Uterus (tissue), 2 donors: ENCODE measurements around the gene LLGL1.

Experiments
- POLR2A ChIP-seq, 2 donors: fragments of 450-650 bp; IDR thresholded peaks; one replicate each; pipeline ENCODE4 v1.6.1; 2016; ENCODE audit warnings: antibody characterized with exemption in 2 of 2, mild to moderate bottlenecking in 1 of 2, moderate library complexity in 1 of 2
- TF ChIP-seq, protein P1 (sequence below), 4 experiments: fragments of 200-600 bp in 2 of 4; fragments of 450-650 bp in 2 of 4; sonication (generic) in 2 of 4; IDR thresholded peaks; one replicate each; pipeline ENCODE4 v1.5.1; 2016 to 2019; ENCODE audit warnings: antibody characterized with exemption in 4 of 4, mild to moderate bottlenecking in 2 of 4, moderate library complexity in 1 of 4

DNA sequence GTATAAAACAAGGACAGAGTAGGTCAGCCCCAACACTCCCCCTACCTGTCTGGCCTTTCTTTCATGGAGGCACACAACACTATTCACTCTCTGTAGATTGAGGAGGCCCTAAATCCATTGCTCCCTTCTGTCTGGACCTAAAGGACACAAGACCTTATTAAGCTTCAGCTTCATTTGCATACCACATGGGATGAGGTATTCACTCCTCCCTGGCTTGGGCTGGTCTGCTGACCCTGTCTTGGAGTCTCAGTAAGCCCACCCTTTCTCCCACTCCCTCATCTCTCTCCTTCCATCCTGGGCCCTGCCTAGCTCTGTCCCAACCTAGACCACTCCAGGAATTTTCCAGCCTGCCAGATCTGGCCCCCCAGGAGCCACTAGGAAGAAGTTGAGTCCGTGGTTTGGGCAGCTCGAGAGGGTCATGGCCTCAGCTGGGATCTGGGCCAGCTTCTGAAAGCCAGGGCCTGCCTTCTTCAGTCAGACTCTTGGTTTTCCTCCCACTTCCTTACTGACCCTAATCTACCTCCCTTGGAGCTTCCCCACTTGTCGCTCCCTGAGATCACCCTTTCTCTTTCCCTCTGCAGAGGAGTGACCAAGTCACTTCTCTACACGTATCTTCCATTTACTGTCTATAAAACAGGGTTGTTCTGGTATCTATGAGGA is 6.5 kb upstream of the LLGL1 start:
- TF ChIP-seq POLR2A (IDR thresholded peaks at IDR 0.05): no peak
- TF ChIP-seq, protein P1, sequence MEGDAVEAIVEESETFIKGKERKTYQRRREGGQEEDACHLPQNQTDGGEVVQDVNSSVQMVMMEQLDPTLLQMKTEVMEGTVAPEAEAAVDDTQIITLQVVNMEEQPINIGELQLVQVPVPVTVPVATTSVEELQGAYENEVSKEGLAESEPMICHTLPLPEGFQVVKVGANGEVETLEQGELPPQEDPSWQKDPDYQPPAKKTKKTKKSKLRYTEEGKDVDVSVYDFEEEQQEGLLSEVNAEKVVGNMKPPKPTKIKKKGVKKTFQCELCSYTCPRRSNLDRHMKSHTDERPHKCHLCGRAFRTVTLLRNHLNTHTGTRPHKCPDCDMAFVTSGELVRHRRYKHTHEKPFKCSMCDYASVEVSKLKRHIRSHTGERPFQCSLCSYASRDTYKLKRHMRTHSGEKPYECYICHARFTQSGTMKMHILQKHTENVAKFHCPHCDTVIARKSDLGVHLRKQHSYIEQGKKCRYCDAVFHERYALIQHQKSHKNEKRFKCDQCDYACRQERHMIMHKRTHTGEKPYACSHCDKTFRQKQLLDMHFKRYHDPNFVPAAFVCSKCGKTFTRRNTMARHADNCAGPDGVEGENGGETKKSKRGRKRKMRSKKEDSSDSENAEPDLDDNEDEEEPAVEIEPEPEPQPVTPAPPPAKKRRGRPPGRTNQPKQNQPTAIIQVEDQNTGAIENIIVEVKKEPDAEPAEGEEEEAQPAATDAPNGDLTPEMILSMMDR (IDR thresholded peaks at IDR 0.05): no peak
